H9 (cell line): ENCODE data around the gene AMMECR1. TPM values are rescaled to one million over a fixed set of nuclear protein-coding genes. Genes with fewer than 3 reads are reported as not detected.

Source experiments
- DNase-seq: peaks from one replicate; pipeline ENCODE4 v3.0.0-alpha.2; 2017
- H2AFZ ChIP-seq: one replicate; pipeline ENCODE4 v1.6.1; 2013; ENCODE audit warnings: mild to moderate bottlenecking, low read length, control low read depth, moderate library complexity
- H2AK5ac ChIP-seq: 2 replicates; pipeline ENCODE4 v1.6.1; 2013; ENCODE audit warnings: low read length, control low read depth, mixed read lengths; ENCODE audit not compliant: insufficient read length
- H2BK120ac ChIP-seq: one replicate; pipeline ENCODE4 v1.6.1; 2013; ENCODE audit warnings: low read depth, mild to moderate bottlenecking, low read length, control low read depth, inconsistent platforms; ENCODE audit not compliant: poor library complexity, severe bottlenecking
- H2BK12ac ChIP-seq: 2 replicates; pipeline ENCODE4 v1.6.1; 2013; ENCODE audit warnings: low read length, control low read depth, mixed read lengths, low read depth; ENCODE audit not compliant: insufficient read length
- H2BK15ac ChIP-seq: 2 replicates; pipeline ENCODE4 v1.6.1; 2013; ENCODE audit warnings: low read depth, low read length, control low read depth
- H2BK20ac ChIP-seq: one replicate; pipeline ENCODE4 v1.6.1; 2013; ENCODE audit warnings: low read depth, mild to moderate bottlenecking, low read length, control low read depth, inconsistent platforms; ENCODE audit not compliant: poor library complexity, severe bottlenecking
- H2BK5ac ChIP-seq: 2 replicates; pipeline ENCODE4 v1.6.1; 2013; ENCODE audit warnings: low read length, control low read depth, mixed read lengths; ENCODE audit not compliant: insufficient read length
- H3K14ac ChIP-seq: 2 replicates; pipeline ENCODE4 v1.6.1; 2013; ENCODE audit warnings: low read length, control low read depth; ENCODE audit not compliant: insufficient read depth
- H3K18ac ChIP-seq: 2 replicates; pipeline ENCODE4 v1.6.1; 2013; ENCODE audit warnings: low read depth, mild to moderate bottlenecking, mixed read lengths, low read length, control low read depth; ENCODE audit not compliant: insufficient read length
- H3K23ac ChIP-seq: 2 replicates; pipeline ENCODE4 v1.6.1; 2013; ENCODE audit warnings: low read length, control low read depth, mixed read lengths, low read depth; ENCODE audit not compliant: insufficient read length
- H3K23me2 ChIP-seq: 2 replicates; pipeline ENCODE4 v1.6.1; 2013; ENCODE audit warnings: low read depth, mild to moderate bottlenecking, mixed read lengths, low read length, control low read depth; ENCODE audit not compliant: insufficient read length, poor library complexity, severe bottlenecking
- H3K27ac ChIP-seq: 2 replicates; pipeline ENCODE4 v1.5.1; 2013; ENCODE audit warnings: low read length, control low read depth, mixed read lengths, low read depth; ENCODE audit not compliant: insufficient read length
- H3K27me3 ChIP-seq: 2 replicates; pipeline ENCODE4 v1.6.1; 2013; ENCODE audit warnings: low read length, control low read depth, inconsistent platforms; ENCODE audit not compliant: insufficient read depth
- H3K4ac ChIP-seq: 2 replicates; pipeline ENCODE4 v1.6.1; 2013; ENCODE audit warnings: low read depth, mild to moderate bottlenecking, control low read depth, inconsistent platforms, low read length, moderate library complexity
- H3K4me1 ChIP-seq: 2 replicates; pipeline ENCODE4 v1.6.1; 2013; ENCODE audit warnings: low read length, control low read depth, inconsistent platforms; ENCODE audit not compliant: insufficient read depth
- H3K4me2 ChIP-seq: 2 replicates; pipeline ENCODE4 v1.6.1; 2013; ENCODE audit warnings: low read length, control low read depth, mixed read lengths; ENCODE audit not compliant: insufficient read length, insufficient read depth
- H3K56ac ChIP-seq: 2 replicates; pipeline ENCODE4 v1.6.1; 2013; ENCODE audit warnings: low read depth, mild to moderate bottlenecking, mixed read lengths, low read length, control low read depth; ENCODE audit not compliant: insufficient read length
- H3K79me1 ChIP-seq: 2 replicates; pipeline ENCODE4 v1.6.1; 2013; ENCODE audit warnings: low read depth, mild to moderate bottlenecking, moderate library complexity, low read length, control low read depth, inconsistent platforms; ENCODE audit not compliant: insufficient read depth, poor library complexity, severe bottlenecking
- H3K79me2 ChIP-seq: 2 replicates; pipeline ENCODE4 v1.6.1; 2013; ENCODE audit warnings: low read length, control low read depth, inconsistent platforms; ENCODE audit not compliant: insufficient read depth
- H3K9ac ChIP-seq: 2 replicates; pipeline ENCODE4 v1.6.1; 2013; ENCODE audit warnings: low read length, control low read depth, mixed read lengths; ENCODE audit not compliant: insufficient read length; ENCODE audit errors: extremely low read depth
- H3K9me3 ChIP-seq: one replicate; pipeline ENCODE4 v1.6.1; 2013; ENCODE audit warnings: low read depth, low read length, inconsistent platforms; ENCODE audit not compliant: control insufficient read depth
- H3T11ph ChIP-seq: one replicate; pipeline ENCODE4 v1.6.1; 2013; ENCODE audit warnings: mild to moderate bottlenecking, low read length, control low read depth, inconsistent platforms
- H4K20me1 ChIP-seq: one replicate; pipeline ENCODE4 v1.6.1; 2013; ENCODE audit not compliant: control insufficient read depth, insufficient read length, insufficient read depth
- H4K5ac ChIP-seq: 2 replicates; pipeline ENCODE4 v1.6.1; 2013; ENCODE audit warnings: low read depth, mild to moderate bottlenecking, mixed read lengths, low read length, control low read depth; ENCODE audit not compliant: insufficient read length
- H4K8ac ChIP-seq: replicated peaks from 2 replicates; pipeline ENCODE4 v1.6.1; 2013; ENCODE audit warnings: low read length, control low read depth, mixed read lengths, low read depth; ENCODE audit not compliant: insufficient read length
- H4K91ac ChIP-seq: 2 replicates; pipeline ENCODE4 v1.6.1; 2013; ENCODE audit warnings: low read depth, mild to moderate bottlenecking, moderate library complexity, mixed read lengths, low read length, control low read depth; ENCODE audit not compliant: insufficient read length
- H3K27ac Mint-ChIP-seq, 3 experiments: 2 replicates in 2 of 3; 3 replicates in 1 of 3; pipeline ENCODE4 v1.8.0; 2020 to 2021; ENCODE audit warnings: mixed read lengths in 3 of 3, mild to moderate bottlenecking in 1 of 3, moderate library complexity in 1 of 3
- H3K27me3 Mint-ChIP-seq: 2 replicates; pipeline ENCODE4 v1.8.0; 2021; ENCODE audit warnings: low read depth, mild to moderate bottlenecking, moderate library complexity, mixed read lengths
- H3K36me3 Mint-ChIP-seq, 3 experiments: 2 replicates in 2 of 3; 3 replicates in 1 of 3; pipeline ENCODE4 v1.8.0; 2020 to 2021; ENCODE audit warnings: low read depth in 3 of 3, mixed read lengths in 3 of 3; ENCODE audit not compliant: insufficient read depth in 1 of 3
- H3K4me1 Mint-ChIP-seq, 2 experiments: 2 replicates each; pipeline ENCODE4 v1.8.0; 2020; ENCODE audit warnings: mixed read lengths in 2 of 2
- H3K4me3 Mint-ChIP-seq, 2 experiments: 2 replicates in 1 of 2; 3 replicates in 1 of 2; pipeline ENCODE4 v1.8.0; 2020 to 2021; ENCODE audit warnings: mild to moderate bottlenecking in 2 of 2, mixed read lengths in 2 of 2, moderate library complexity in 1 of 2
- H3K9me3 Mint-ChIP-seq, 2 experiments: 2 replicates in 1 of 2; 3 replicates in 1 of 2; pipeline ENCODE4 v1.8.0; 2020; ENCODE audit warnings: mild to moderate bottlenecking in 2 of 2, mixed read lengths in 2 of 2, moderate library complexity in 1 of 2
- WGBS: extraction: QIAGEN DNeasy Blood & Tissue Kit; methylation state at CpG from one replicate; pipeline ENCODE4 v1.1.7; 2013; ENCODE audit warnings: missing lambda C conversion rate, low lambda C conversion rate, mixed read lengths; ENCODE audit not compliant: insufficient read length; ENCODE audit errors: extremely low coverage; 5-methylcytosine and 5-hydroxymethylcytosine counted together
- total RNA-seq: library from RNA; stranded (reverse); gene quantifications from 2 replicates; pipeline ENCODE4 v1.2.1, GENCODE V29; 2021
- TF ChIP-seq, protein P1 (sequence below): fragments of 200-600 bp; sonication (generic); conservative IDR thresholded peaks from 3 replicates; pipeline ENCODE4 v1.8.0; 2021; ENCODE audit warnings: antibody characterized with exemption, mild to moderate bottlenecking

The AMMECR1 gene
- total RNA-seq, 1 experiment from 2014 or later: 28.5 TPM

DNA sequence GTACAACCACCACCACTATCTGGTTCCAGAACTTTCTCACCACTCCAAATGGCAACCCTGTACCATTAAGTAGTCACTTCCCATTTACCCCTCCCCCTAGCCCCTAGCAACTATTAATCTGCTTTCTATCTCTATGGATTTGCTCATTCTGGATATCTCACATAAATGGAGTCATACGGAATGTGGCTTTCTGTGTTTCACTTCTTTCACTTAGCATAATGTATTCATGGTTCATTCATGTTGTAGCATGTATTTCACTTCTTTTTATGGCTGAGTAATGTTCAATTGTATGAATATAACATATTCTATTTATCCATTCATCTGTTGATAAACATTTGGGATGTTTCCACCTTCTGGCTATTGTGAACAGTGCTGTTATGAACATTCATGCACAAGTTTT is 104.7 kb downstream of the AMMECR1 start:
- Histone ChIP-seq H4K91ac (no peak overlapping the region), H2BK20ac (no peak overlapping the region), H2AFZ (no peak overlapping the region), H3K27me3 (no peaks in the 10 kb centered on the region), H3K9me3 (no peaks in the 10 kb centered on the region), H2AK5ac (no peak overlapping the region), H2BK12ac (no peak overlapping the region), H3K79me1 (no peaks in the 10 kb centered on the region), H3K23me2 (no peaks in the 10 kb centered on the region), H4K8ac (no peak overlapping the region), H3K4me1 (no peaks in the 10 kb centered on the region; the same call in 1 of the 2 replicates), H3K4me2 (no peak overlapping the region), H4K20me1 (no peaks in the 10 kb centered on the region), H2BK15ac (no peak overlapping the region), H3T11ph (no peak overlapping the region), H3K4ac (no peak overlapping the region), H3K27ac (no peak overlapping the region), H3K23ac (no peak overlapping the region), H3K56ac (no peak overlapping the region), H4K5ac (no peak overlapping the region), H3K18ac (no peak overlapping the region), H2BK5ac (no peak overlapping the region), H2BK120ac (no peak overlapping the region), H3K14ac (no peak overlapping the region), H3K9ac (no peak overlapping the region), H3K79me2 (no peaks in the 10 kb centered on the region)
- Mint-ChIP-seq H3K27me3 (no peaks in the 10 kb centered on the region), H3K27ac (no peak overlapping the region), H3K4me3 (no peak overlapping the region), H3K9me3 (no peaks in the 10 kb centered on the region), H3K36me3 (no peaks in the 10 kb centered on the region), H3K4me1 (peaks cover 8 to 13% of the 10 kb centered on the region in 2 experiments)
- no peak for DNase-seq
- TF ChIP-seq, protein P1, sequence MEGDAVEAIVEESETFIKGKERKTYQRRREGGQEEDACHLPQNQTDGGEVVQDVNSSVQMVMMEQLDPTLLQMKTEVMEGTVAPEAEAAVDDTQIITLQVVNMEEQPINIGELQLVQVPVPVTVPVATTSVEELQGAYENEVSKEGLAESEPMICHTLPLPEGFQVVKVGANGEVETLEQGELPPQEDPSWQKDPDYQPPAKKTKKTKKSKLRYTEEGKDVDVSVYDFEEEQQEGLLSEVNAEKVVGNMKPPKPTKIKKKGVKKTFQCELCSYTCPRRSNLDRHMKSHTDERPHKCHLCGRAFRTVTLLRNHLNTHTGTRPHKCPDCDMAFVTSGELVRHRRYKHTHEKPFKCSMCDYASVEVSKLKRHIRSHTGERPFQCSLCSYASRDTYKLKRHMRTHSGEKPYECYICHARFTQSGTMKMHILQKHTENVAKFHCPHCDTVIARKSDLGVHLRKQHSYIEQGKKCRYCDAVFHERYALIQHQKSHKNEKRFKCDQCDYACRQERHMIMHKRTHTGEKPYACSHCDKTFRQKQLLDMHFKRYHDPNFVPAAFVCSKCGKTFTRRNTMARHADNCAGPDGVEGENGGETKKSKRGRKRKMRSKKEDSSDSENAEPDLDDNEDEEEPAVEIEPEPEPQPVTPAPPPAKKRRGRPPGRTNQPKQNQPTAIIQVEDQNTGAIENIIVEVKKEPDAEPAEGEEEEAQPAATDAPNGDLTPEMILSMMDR: no peak
- WGBS: no CpG with 5 or more reads among the region's 1 CpG
